ENCODE results near the gene ANXA4.

DNA sequence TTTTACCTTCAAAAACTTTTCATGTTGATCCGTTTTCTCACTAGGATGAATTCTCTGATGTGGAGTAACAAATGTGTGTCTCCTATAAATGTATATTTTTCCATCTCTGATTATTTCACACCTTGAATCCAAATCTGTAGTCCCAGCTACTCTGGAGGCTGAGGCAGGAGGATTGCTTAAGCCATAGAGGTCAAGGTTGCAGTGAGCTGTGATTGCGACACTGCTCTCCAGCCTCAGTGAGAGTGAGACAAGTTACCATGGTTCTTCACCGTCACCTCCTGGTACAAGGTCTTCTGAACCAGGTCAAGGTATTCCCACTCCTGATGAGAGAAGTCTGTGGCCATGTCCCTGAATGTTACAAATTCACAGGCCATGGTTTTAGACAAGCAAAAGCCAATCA lies 102.6 kb downstream of the ANXA4 start:
- TF ChIP-seq, protein P1, sequence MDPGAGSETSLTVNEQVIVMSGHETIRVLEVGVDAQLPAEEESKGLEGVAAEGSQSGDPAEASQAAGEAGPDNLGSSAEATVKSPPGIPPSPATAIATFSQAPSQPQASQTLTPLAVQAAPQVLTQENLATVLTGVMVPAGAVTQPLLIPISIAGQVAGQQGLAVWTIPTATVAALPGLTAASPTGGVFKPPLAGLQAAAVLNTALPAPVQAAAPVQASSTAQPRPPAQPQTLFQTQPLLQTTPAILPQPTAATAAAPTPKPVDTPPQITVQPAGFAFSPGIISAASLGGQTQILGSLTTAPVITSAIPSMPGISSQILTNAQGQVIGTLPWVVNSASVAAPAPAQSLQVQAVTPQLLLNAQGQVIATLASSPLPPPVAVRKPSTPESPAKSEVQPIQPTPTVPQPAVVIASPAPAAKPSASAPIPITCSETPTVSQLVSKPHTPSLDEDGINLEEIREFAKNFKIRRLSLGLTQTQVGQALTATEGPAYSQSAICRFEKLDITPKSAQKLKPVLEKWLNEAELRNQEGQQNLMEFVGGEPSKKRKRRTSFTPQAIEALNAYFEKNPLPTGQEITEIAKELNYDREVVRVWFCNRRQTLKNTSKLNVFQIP (CRISPR knock-in tag; IDR thresholded peaks at IDR 0.05; ENCODE audit: borderline replicate concordance, low read depth), result no peak
- TF ChIP-seq OSR1 (CRISPR knock-in tag; IDR thresholded peaks at IDR 0.05) (no peak), ARNTL (CRISPR knock-in tag; IDR thresholded peaks at IDR 0.05; ENCODE audit: borderline replicate concordance, low read depth) (no peak)
